ENCODE results near the gene AURKA.
"Not testable (repeated sequence)": the region's sequence is repeated elsewhere in the genome, so short reads cannot be mapped to it uniquely, and the experiment has no call there.

Gene AURKA

GRCh38 chr20:56391037-56391436 lies 978 bp downstream of the AURKA start:
- no peaks in the 10 kb centered on the region for H3K9me3 ChIP-seq
- H3K4me3 ChIP-seq (ENCODE audit: low read depth, low read length), result peak overlapping the region; percentile 99
- no peaks in the 10 kb centered on the region for H3K27me3 ChIP-seq
- DNase-seq, result no peak
- TF ChIP-seq, protein P1, sequence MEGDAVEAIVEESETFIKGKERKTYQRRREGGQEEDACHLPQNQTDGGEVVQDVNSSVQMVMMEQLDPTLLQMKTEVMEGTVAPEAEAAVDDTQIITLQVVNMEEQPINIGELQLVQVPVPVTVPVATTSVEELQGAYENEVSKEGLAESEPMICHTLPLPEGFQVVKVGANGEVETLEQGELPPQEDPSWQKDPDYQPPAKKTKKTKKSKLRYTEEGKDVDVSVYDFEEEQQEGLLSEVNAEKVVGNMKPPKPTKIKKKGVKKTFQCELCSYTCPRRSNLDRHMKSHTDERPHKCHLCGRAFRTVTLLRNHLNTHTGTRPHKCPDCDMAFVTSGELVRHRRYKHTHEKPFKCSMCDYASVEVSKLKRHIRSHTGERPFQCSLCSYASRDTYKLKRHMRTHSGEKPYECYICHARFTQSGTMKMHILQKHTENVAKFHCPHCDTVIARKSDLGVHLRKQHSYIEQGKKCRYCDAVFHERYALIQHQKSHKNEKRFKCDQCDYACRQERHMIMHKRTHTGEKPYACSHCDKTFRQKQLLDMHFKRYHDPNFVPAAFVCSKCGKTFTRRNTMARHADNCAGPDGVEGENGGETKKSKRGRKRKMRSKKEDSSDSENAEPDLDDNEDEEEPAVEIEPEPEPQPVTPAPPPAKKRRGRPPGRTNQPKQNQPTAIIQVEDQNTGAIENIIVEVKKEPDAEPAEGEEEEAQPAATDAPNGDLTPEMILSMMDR (IDR thresholded peaks at IDR 0.05; ENCODE audit: low read depth, low read length), result no peak
- H3K36me3 ChIP-seq, result peaks cover 54% of the 10 kb centered on the region
- H3K4me1 ChIP-seq, result peaks cover 4% of the 10 kb centered on the region; the same call in 1 of the 2 replicates

DNA sequence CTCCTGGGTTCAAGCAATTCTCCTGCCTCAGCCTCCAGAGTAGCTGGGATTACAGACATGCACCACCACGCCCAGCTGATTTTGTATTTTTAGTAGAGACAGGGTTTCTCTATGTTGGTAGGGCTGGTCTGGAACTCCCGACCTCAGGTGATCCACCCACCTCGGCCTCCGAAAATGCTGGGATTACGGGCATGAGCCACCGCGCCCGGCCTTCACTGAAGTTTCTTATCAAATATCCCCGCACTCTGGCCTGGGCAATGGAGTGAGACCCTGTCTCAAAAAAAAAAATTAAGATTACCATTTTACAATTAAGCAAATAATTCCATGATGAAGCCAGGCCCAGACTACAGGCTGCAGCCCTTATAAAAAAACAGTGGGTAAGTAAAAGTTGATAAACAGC lies 1.6 kb downstream of the AURKA start:
- peak overlapping the region; percentile 99 for H3K4me3 ChIP-seq (ENCODE audit: low read depth, low read length)
- peaks cover 54% of the 10 kb centered on the region for H3K36me3 ChIP-seq
- not testable (repeated sequence) for H3K4me1 ChIP-seq

DNA sequence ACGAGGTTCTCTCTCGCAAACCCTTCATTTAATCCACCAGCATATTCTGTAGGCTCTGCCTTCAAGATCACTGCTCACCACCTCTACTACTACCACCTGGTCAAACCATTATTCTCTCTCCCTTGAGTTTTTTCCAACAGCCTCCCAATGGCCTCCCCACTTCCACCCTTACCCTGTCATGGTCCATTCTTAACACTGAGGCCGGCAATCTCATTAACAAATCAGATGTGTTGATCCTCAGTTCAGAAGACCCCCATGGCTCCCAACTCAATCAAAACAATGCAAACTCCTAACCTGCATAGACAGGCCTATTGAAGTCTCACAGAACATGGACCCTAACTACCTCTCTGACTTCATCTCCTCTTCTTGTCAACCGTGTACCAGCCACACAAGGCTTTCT lies 2.2 kb downstream of the AURKA start:
- Histone ChIP-seq H3K36me3 (peaks cover 56% of the 10 kb centered on the region), H3K4me1 (peaks cover 4% of the 10 kb centered on the region; the same call in 1 of the 2 replicates), H3K27me3 (no peaks in the 10 kb centered on the region), H3K9me3 (no peaks in the 10 kb centered on the region), H3K4me3 (ENCODE audit: low read depth, low read length) (no peak overlapping the region)
- TF ChIP-seq, protein P1 (IDR thresholded peaks at IDR 0.05; ENCODE audit: low read depth, low read length), result no peak
- DNase-seq, result no peak

More for the DNA sequence above, 1.6 kb downstream of the AURKA start:
- not testable (repeated sequence) for H3K9me3 ChIP-seq, DNase-seq, H3K27me3 ChIP-seq

DNA sequence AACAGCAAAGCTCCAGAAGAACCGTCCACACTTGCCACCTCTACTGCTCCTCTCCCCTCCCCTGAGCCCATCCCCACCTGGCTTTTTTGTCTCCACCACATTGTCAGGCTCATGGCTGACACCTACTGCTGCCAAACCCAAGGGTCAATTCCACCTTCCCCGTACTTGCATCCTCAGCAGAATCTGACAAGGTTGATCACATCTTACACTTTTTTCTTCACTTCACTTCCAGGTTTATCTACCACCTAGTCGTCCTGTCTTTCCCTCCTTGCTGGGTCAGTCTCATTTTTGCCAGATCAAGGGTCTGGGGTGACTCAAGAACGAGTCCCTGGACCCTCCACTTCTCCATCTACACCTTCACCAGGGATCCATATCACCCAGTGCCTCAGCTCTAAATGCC lies 3.1 kb downstream of the AURKA start:
- TF ChIP-seq, protein P1 (IDR thresholded peaks at IDR 0.05; ENCODE audit: low read depth, low read length), result no peak
- Histone ChIP-seq H3K36me3 (peaks cover 63% of the 10 kb centered on the region), H3K27me3 (no peaks in the 10 kb centered on the region)

DNA sequence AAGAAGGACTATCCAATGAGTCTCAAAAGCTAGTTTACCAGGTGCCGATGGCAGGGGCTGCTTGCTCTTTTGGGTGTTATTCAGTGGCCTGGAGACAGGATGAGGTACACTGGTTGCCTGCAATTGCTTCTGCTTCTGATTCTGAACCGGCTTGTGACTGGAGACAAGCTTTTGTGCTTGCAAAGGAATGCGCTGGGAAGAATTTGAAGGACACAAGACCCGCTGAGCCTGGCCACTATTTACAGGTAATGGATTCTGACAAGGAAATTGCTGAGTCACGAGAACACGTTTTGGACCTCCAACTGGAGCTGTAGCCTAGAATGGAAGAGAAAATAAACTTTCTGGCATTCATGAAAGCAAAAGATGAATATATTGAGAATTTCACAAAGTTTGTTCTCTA lies 5.8 kb downstream of the AURKA start:
- Histone ChIP-seq H3K4me3 (ENCODE audit: low read depth, low read length) (no peak overlapping the region), H3K4me1 (no peaks in the 10 kb centered on the region), H3K36me3 (peaks cover 83% of the 10 kb centered on the region), H3K9me3 (no peaks in the 10 kb centered on the region), H3K27me3 (no peaks in the 10 kb centered on the region)
- TF ChIP-seq, protein P1 (IDR thresholded peaks at IDR 0.05; ENCODE audit: low read depth, low read length), result no peak
- no peak for DNase-seq

More for the DNA sequence above, 3.1 kb downstream of the AURKA start:
- Histone ChIP-seq H3K4me1 (peaks cover 4% of the 10 kb centered on the region; the same call in 1 of the 2 replicates), H3K4me3 (ENCODE audit: low read depth, low read length) (no peak overlapping the region), H3K9me3 (no peaks in the 10 kb centered on the region)
- no peak for DNase-seq

GRCh38 chr20:56385130-56385529 lies 6.9 kb downstream of the AURKA start:
- H3K36me3 ChIP-seq, result peaks cover 85% of the 10 kb centered on the region

More at GRCh38 chr20:56385130-56385529, 6.9 kb downstream of the AURKA start:
- Histone ChIP-seq H3K27me3 (no peaks in the 10 kb centered on the region), H3K4me3 (ENCODE audit: low read depth, low read length) (no peak overlapping the region), H3K4me1 (no peaks in the 10 kb centered on the region), H3K9me3 (no peaks in the 10 kb centered on the region)
- TF ChIP-seq, protein P1 (IDR thresholded peaks at IDR 0.05; ENCODE audit: low read depth, low read length), result no peak
- no peak for DNase-seq
